Lung microvascular endothelial cell (primary cell): Measurements from ENCODE around the gene IRGQ. TPM values are rescaled to one million over a fixed set of nuclear protein-coding genes. Genes with fewer than 3 reads are reported as not detected.
A peak's percentile ranks its signal among the peaks of the same experiment; 100 is the strongest.
"Not testable (repeated sequence)": the region's sequence is repeated elsewhere in the genome, so short reads cannot be mapped to it uniquely, and the experiment has no call there.

Experiments
- DNase-seq, 2 donors: peaks; one replicate each; pipeline versions ENCODE4 v3.0.0 to v3.0.0-alpha.2; 2010; ENCODE audit warnings: low read depth in 2 of 2
- total RNA-seq: library from RNA; depleted of rRNA; stranded (reverse); fragments of >200 nt; gene quantifications from 2 replicates; pipeline ENCODE4 v1.2.1, GENCODE V29; 2014

The IRGQ gene
- total RNA-seq, 1 donor from 2014 or later, result 29.0 TPM

- peak in 1 of 2 donors; percentile 79 for DNase-seq
Measured at GRCh38 chr19:43625918-43626579, 30.1 kb upstream of the IRGQ start.

GRCh38 chr19:43624933-43625332, 29.0 kb upstream of the IRGQ start:
- DNase-seq, result peak in 1 of 2 donors; percentile 27

GRCh38 chr19:43623889-43624670, 28.1 kb upstream of the IRGQ start:
- DNase-seq, result no peak

GRCh38 chr19:43622956-43623355, 27.0 kb upstream of the IRGQ start:
- no peak for DNase-seq

GRCh38 chr19:43622070-43622469, 26.1 kb upstream of the IRGQ start:
- no peak for DNase-seq

GRCh38 chr19:43620061-43621001, 24.4 kb upstream of the IRGQ start:
- DNase-seq, result no peak

- DNase-seq, result peak; percentile 95
Measured at GRCh38 chr19:43619262-43620060, 23.5 kb upstream of the IRGQ start, which contains the start of gene ZNF428. Gene ZNF428 (minus strand): TSS chr19:43619629. CDS start chr19:43614304, 5,325 bp downstream.

GRCh38 chr19:43618921-43619261, 23.0 kb upstream of the IRGQ start:
- DNase-seq, result peak; percentile 50 to 65

GRCh38 chr19:43616954-43617353, 21.0 kb upstream of the IRGQ start:
- DNase-seq, result no peak

- DNase-seq, result no peak
Measured at GRCh38 chr19:43616306-43616705, 20.4 kb upstream of the IRGQ start.

GRCh38 chr19:43612374-43612773, 16.4 kb upstream of the IRGQ start:
- no peak for DNase-seq

GRCh38 chr19:43611788-43612187, 15.9 kb upstream of the IRGQ start, which contains the start of gene SRRM5:
Gene SRRM5 (plus strand): TSS chr19:43612088. CDS start chr19:43612122, 34 bp downstream.
- no peak for DNase-seq

GRCh38 chr19:43610493-43610892, 14.6 kb upstream of the IRGQ start:
- DNase-seq, result no peak

GRCh38 chr19:43609872-43610271, 13.9 kb upstream of the IRGQ start:
- no peak for DNase-seq

GRCh38 chr19:43607238-43608205, 11.6 kb upstream of the IRGQ start:
- no peak for DNase-seq

GRCh38 chr19:43606569-43607229, 10.8 kb upstream of the IRGQ start:
- DNase-seq, result no peak

- no peak for DNase-seq
Measured at GRCh38 chr19:43605875-43606568, 10.1 kb upstream of the IRGQ start.

GRCh38 chr19:43600326-43600725, 4.4 kb upstream of the IRGQ start:
- DNase-seq, result not testable (repeated sequence)
